Measurements from ENCODE around the gene PCK1. TPM values are rescaled to one million over a fixed set of nuclear protein-coding genes. Genes with fewer than 3 reads are reported as not detected.

Gene PCK1
- total RNA-seq, 1 experiment from 2014 or later = 0.17 TPM

DNA sequence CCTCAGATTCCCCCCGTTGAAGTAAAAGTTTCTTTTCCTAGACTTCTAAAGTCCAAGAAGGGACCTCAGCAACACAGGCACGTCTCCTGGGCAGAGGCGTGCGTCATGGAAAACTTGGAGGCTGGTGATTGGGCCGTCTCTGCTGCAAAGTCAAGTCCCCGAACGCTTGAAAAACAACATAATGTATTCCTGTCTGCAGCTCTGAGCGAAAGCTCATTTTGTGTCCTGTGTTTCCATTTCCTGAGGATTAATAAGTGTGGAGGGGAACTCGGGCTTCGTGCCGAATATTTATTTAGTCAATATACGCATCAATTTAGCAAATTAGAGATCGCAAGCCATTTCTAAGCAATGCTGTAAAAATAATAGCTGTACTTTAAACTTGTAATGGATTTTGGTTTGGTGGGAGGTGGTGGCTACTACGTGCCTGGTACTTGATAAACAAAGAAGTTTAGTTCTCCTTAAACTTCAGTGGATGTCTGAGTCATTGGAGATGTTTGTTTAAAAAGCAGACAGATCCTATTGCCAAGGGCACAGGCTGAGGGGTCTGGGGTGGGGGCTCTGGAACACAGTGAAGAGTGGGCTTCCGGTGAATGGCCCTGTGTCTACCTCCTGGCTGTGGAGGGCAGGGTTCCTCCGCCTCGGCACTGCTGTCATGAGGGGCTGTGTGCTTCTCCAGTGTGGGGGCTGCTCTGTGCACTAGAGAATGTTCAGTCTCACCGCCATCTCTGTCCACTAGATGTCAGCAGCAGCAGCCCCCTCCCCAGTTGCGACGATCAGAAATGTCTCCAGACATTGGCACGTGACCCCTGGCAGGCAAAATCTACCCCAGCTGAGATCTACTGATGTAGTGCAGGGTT, 21.8 kb downstream of the PCK1 start:
- Mint-ChIP-seq H3K4me1 (peaks cover 20% of the 10 kb centered on the region), H3K9me3 (peaks cover 10% of the 10 kb centered on the region), H3K27me3 (ENCODE audit: low read depth) (peaks cover 3% of the 10 kb centered on the region; the same call in 1 of the 2 replicates), H3K4me3 (no peak overlapping the region), H3K36me3 (peaks cover 5% of the 10 kb centered on the region; the same call in 1 of the 2 replicates), H3K27ac (no peak overlapping the region)
- peak; percentile 52 for DNase-seq (ENCODE audit: low spot score)
- ChIA-PET POLR2A (no interaction called here), CTCF (interaction anchor here (0.8 to 1.1 kb wide), 4 partner anchors 9 to 112 kb away, joined by 3 to 4 read pairs (median 3); no protein-coding TSS in a partner anchor)
- peak; percentile 93 for ATAC-seq
- TF ChIP-seq ESRRA (CRISPR knock-in tag; IDR thresholded peaks at IDR 0.05; ENCODE audit: borderline replicate concordance) = no peak
- TF ChIP-seq, protein P1, sequence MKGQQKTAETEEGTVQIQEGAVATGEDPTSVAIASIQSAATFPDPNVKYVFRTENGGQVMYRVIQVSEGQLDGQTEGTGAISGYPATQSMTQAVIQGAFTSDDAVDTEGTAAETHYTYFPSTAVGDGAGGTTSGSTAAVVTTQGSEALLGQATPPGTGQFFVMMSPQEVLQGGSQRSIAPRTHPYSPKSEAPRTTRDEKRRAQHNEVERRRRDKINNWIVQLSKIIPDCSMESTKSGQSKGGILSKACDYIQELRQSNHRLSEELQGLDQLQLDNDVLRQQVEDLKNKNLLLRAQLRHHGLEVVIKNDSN (CRISPR knock-in tag; IDR thresholded peaks at IDR 0.05) = peak; percentile 86
- TF ChIP-seq, protein P2, sequence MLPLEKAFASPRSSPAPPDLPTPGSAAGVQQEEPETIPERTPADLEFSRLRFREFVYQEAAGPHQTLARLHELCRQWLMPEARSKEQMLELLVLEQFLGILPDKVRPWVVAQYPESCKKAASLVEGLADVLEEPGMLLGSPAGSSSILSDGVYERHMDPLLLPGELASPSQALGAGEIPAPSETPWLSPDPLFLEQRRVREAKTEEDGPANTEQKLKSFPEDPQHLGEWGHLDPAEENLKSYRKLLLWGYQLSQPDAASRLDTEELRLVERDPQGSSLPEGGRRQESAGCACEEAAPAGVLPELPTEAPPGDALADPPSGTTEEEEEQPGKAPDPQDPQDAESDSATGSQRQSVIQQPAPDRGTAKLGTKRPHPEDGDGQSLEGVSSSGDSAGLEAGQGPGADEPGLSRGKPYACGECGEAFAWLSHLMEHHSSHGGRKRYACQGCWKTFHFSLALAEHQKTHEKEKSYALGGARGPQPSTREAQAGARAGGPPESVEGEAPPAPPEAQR (CRISPR knock-in tag; IDR thresholded peaks at IDR 0.05) = no peak
- TF ChIP-seq, protein P3, sequence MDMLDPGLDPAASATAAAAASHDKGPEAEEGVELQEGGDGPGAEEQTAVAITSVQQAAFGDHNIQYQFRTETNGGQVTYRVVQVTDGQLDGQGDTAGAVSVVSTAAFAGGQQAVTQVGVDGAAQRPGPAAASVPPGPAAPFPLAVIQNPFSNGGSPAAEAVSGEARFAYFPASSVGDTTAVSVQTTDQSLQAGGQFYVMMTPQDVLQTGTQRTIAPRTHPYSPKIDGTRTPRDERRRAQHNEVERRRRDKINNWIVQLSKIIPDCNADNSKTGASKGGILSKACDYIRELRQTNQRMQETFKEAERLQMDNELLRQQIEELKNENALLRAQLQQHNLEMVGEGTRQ (CRISPR knock-in tag; IDR thresholded peaks at IDR 0.05) = peak; percentile 90
- TF ChIP-seq, protein P4, sequence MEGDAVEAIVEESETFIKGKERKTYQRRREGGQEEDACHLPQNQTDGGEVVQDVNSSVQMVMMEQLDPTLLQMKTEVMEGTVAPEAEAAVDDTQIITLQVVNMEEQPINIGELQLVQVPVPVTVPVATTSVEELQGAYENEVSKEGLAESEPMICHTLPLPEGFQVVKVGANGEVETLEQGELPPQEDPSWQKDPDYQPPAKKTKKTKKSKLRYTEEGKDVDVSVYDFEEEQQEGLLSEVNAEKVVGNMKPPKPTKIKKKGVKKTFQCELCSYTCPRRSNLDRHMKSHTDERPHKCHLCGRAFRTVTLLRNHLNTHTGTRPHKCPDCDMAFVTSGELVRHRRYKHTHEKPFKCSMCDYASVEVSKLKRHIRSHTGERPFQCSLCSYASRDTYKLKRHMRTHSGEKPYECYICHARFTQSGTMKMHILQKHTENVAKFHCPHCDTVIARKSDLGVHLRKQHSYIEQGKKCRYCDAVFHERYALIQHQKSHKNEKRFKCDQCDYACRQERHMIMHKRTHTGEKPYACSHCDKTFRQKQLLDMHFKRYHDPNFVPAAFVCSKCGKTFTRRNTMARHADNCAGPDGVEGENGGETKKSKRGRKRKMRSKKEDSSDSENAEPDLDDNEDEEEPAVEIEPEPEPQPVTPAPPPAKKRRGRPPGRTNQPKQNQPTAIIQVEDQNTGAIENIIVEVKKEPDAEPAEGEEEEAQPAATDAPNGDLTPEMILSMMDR (IDR thresholded peaks at IDR 0.05) = peak; percentile 36; the same call in 1 of the 2 replicates

GRCh38 chr20:57583289-57584257, 22.7 kb downstream of the PCK1 start:
- TF ChIP-seq FOXP1 (CRISPR knock-in tag; IDR thresholded peaks at IDR 0.05; ENCODE audit: borderline replicate concordance) = no peak
- 0 out of 2 replicates have a peak, but pooled peaks have one; percentile 37 for TF ChIP-seq MYBL2 (CRISPR knock-in tag; IDR thresholded peaks at IDR 0.05)
- Mint-ChIP-seq H3K4me1 (peaks cover 20% of the 10 kb centered on the region), H3K27me3 (ENCODE audit: low read depth) (peaks cover 3% of the 10 kb centered on the region; the same call in 1 of the 2 replicates), H3K27ac (no peak overlapping the region), H3K36me3 (peaks cover 5% of the 10 kb centered on the region; the same call in 1 of the 2 replicates), H3K9me3 (peaks cover 15% of the 10 kb centered on the region), H3K4me3 (no peak overlapping the region)
- CTCF ChIA-PET = interaction anchor here (0.7 to 1.5 kb wide), 7 partner anchors 9 to 113 kb away, joined by 3 to 4 read pairs (median 3); no protein-coding TSS in a partner anchor
- no peak for ATAC-seq
- DNase-seq (ENCODE audit: low spot score) = no peak
- POLR2A ChIA-PET = no interaction called here

DNA sequence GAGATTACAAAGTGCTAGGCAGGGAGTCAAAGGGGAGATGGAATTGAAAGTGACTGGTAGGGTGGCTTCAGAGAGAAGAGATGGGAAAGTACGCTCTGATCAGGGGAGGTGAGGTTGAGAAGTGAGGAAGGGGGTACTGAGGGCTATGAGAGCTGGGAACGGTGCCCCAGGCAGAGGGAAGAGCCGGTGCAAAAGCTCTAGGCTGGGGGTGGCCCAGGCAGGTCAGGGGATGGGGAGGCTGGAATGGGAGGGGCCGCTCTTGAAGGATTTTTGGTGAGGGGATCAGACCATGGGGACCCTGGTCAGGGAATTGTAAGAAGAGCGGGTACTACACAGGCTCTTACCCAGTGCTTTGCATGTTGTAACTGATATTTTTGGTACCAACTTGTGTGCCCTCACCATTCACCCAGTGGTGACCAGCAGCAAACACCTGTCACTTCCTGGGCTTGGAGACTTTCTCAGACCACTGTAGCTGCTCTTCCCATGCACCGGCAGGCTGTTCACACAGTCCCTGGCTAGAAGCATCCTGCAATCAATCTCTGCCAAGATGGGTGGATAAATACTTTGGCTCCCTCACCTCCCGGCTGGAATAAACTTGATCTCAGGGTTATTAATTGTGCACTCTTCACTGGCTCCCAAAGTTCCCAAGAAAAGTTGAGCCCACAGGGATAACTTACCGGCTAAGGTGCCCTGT, 24.0 kb downstream of the PCK1 start:
- Mint-ChIP-seq H3K27me3 (ENCODE audit: low read depth) (peaks cover 3% of the 10 kb centered on the region; the same call in 1 of the 2 replicates), H3K9me3 (peaks cover 15% of the 10 kb centered on the region), H3K4me1 (peaks cover 15% of the 10 kb centered on the region), H3K4me3 (no peak overlapping the region), H3K36me3 (peaks cover 5% of the 10 kb centered on the region; the same call in 1 of the 2 replicates), H3K27ac (no peak overlapping the region)
- DNase-seq (ENCODE audit: low spot score) (no peak), ATAC-seq (no peak)
- CTCF ChIA-PET = interaction anchor here (1.5 kb wide), 1 partner anchor 8 kb away, joined by 3 read pairs; no protein-coding TSS in a partner anchor
- POLR2A ChIA-PET = no interaction called here
- TF ChIP-seq SMAD4 (CRISPR knock-in tag; IDR thresholded peaks at IDR 0.05) (no peak), ZNF423 (CRISPR knock-in tag; IDR thresholded peaks at IDR 0.05) (no peak), ZNF232 (CRISPR knock-in tag; IDR thresholded peaks at IDR 0.05) (no peak)
- TF ChIP-seq, protein P5, sequence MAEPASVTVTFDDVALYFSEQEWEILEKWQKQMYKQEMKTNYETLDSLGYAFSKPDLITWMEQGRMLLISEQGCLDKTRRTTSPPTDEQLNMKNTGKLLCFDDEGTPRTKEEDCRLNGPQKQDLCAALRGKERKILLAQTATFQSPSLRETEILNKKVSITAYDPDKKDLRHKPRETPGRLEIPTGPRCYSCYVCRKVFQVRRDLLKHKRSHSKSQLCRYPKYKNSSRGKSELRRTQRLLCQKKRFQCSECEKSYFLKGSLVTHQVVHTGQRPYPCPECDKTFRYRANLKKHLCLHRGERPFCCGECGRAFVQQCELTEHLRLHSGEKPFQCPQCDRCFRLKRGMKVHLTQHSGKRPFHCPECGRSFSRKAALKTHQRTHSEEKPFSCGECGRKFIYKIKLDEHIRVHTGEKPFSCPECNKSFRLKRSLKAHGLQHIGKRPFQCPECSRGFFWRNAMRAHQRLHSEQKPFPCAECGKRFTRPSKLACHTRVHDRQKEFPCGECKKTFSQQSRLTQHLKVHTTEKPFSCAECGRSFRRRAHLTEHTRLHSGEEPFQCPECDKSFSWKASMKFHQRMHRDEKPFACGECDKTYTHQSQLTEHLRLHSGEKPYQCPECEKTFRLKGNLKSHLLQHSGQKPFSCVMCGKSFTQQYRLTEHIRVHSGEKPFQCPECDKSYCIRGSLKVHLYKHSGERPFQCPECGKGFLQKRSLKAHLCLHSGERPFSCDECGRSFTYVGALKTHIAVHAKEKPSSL (CRISPR knock-in tag; conservative IDR thresholded peaks at IDR 0.05) = no peak
- TF ChIP-seq, protein P6, sequence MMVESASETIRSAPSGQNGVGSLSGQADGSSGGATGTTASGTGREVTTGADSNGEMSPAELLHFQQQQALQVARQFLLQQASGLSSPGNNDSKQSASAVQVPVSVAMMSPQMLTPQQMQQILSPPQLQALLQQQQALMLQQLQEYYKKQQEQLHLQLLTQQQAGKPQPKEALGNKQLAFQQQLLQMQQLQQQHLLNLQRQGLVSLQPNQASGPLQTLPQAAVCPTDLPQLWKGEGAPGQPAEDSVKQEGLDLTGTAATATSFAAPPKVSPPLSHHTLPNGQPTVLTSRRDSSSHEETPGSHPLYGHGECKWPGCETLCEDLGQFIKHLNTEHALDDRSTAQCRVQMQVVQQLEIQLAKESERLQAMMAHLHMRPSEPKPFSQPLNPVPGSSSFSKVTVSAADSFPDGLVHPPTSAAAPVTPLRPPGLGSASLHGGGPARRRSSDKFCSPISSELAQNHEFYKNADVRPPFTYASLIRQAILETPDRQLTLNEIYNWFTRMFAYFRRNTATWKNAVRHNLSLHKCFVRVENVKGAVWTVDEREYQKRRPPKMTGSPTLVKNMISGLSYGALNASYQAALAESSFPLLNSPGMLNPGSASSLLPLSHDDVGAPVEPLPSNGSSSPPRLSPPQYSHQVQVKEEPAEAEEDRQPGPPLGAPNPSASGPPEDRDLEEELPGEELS (CRISPR knock-in tag; IDR thresholded peaks at IDR 0.05) = no peak
- TF ChIP-seq, protein P4 (IDR thresholded peaks at IDR 0.05) = no peak

Data from WTC11 (cell line).